DND-41 (cell line): ENCODE data around the gene GPNMB.

ENCODE experiments used
- EZH2 ChIP-seq: IDR thresholded peaks from 3 replicates; pipeline ENCODE4 v1.6.1; 2012; ENCODE audit warnings: borderline replicate concordance, low read depth, mild to moderate bottlenecking, moderate library complexity, low read length, inconsistent platforms; ENCODE audit not compliant: severe bottlenecking
- TF ChIP-seq, protein P1 (sequence below): IDR thresholded peaks from 2 replicates; pipeline ENCODE4 v1.5.1; 2012; ENCODE audit warnings: borderline replicate concordance, low read length, moderate library complexity, mild to moderate bottlenecking; ENCODE audit not compliant: poor library complexity, severe bottlenecking; ENCODE audit errors: extremely low read depth

DNA sequence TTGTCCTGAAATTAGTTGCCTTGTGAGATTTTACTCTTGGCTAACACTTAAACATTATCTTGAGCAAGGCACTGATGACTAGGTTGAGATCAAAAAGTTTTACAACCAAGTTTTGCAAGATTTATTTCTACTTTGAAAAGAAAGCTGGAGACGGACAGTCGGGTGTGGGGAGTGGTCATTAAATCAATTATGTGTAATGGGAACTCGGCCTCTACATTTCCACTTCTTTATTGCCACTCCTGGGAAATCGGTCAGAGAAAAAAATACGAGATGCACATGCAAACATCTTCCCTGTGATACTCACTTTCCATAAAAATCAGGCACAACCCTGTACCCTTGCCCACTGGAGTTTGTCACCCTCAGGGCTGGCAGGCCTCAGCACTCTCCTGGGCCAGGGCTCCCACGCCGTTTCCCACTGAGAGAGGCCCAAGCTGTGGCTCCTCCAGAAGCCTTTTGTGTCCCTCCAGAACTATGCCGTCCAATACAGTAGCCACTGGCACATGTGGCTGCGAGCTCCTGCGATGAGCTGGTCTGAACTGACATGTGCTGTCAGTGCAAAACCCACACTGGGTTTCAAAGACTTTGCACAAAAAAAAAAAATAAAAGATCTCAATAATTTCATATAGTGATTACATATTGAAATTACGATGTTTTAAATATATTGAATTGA is 7.5 kb upstream of the GPNMB start:
- TF ChIP-seq, protein P1, sequence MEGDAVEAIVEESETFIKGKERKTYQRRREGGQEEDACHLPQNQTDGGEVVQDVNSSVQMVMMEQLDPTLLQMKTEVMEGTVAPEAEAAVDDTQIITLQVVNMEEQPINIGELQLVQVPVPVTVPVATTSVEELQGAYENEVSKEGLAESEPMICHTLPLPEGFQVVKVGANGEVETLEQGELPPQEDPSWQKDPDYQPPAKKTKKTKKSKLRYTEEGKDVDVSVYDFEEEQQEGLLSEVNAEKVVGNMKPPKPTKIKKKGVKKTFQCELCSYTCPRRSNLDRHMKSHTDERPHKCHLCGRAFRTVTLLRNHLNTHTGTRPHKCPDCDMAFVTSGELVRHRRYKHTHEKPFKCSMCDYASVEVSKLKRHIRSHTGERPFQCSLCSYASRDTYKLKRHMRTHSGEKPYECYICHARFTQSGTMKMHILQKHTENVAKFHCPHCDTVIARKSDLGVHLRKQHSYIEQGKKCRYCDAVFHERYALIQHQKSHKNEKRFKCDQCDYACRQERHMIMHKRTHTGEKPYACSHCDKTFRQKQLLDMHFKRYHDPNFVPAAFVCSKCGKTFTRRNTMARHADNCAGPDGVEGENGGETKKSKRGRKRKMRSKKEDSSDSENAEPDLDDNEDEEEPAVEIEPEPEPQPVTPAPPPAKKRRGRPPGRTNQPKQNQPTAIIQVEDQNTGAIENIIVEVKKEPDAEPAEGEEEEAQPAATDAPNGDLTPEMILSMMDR = no peak
- no peak for TF ChIP-seq EZH2
